Right lobe of liver (tissue), 6 donors: ENCODE measurements around the gene SYNE2. TPM values are rescaled to one million over a fixed set of nuclear protein-coding genes. Genes with fewer than 3 reads are reported as not detected.

Experiments used
- ATAC-seq, 4 donors: fragments of 200-7000 bp; cut with Tn5 transposase; one replicate each; pipeline ENCODE4 v1.9.1; 2020; ENCODE audit warnings: mild to moderate bottlenecking in 4 of 4, moderate library complexity in 4 of 4
- DNase-seq, 3 donors: peaks; one replicate each; pipeline ENCODE4 v3.0.0-alpha.2; 2020
- H3K27ac ChIP-seq, 3 donors: fragments of 200-600 bp; one replicate each; pipeline ENCODE4 v1.8.0; 2022
- H3K27me3 ChIP-seq, 2 donors: fragments of 200-600 bp; one replicate each; pipeline ENCODE4 v1.8.0; 2022
- H3K36me3 ChIP-seq, 4 donors: fragments of 200-600 bp; sonication (generic) in 1 of 4; one replicate each; pipeline versions ENCODE4 v1.5.1 to v1.8.0; 2017 to 2022; ENCODE audit warnings: control low read depth in 1 of 4
- H3K4me1 ChIP-seq, 4 donors: fragments of 200-600 bp; sonication (generic) in 1 of 4; one replicate each; pipeline versions ENCODE4 v1.5.1 to v1.8.0; 2017 to 2022; ENCODE audit warnings: control low read depth in 1 of 4
- H3K4me3 ChIP-seq, 3 donors: fragments of 200-600 bp; one replicate each; pipeline ENCODE4 v1.8.0; 2022
- H3K9me3 ChIP-seq, 4 donors: fragments of 200-600 bp; sonication (generic) in 1 of 4; one replicate each; pipeline versions ENCODE4 v1.5.1 to v1.8.0; 2017 to 2022; ENCODE audit warnings: control low read depth in 1 of 4
- POLR2A ChIP-seq: fragments of 450-650 bp; IDR thresholded peaks from one replicate; pipeline ENCODE4 v1.6.1; 2017; ENCODE audit warnings: antibody characterized with exemption, mild to moderate bottlenecking
- WGBS: methylation state at CpG from one replicate; pipeline ENCODE4 v1.1.6; 2018; ENCODE audit warnings: low coverage, low lambda C conversion rate; ENCODE audit not compliant: insufficient coverage; ENCODE audit errors: missing lambda C conversion rate; 5-methylcytosine and 5-hydroxymethylcytosine counted together
- intact Hi-C, 2 donors: fragments of 100-400 bp; cut with DNase I; formaldehyde crosslinking; loops; one replicate each; pipeline versions ENCODE4 v1.11.2 to v1.14.1; 2022
- total RNA-seq, 6 experiments: library from RNA; depleted of rRNA in 2 of 6; stranded (reverse); fragments of >200 nt in 2 of 6; fragmentation: NEBNext Ultra II Directional in 3 of 6; extraction: Animal tissue kit (Norgen Biotek cat#: 25700) in 3 of 6; gene quantifications; one replicate each; pipeline versions ENCODE4 v1.1.0 to v1.2.4, GENCODE V29; 2016 to 2023
- TF ChIP-seq, protein P1 (sequence below), 4 donors: fragments of 200-600 bp in 3 of 4; fragments of 450-650 bp in 1 of 4; IDR thresholded peaks; one replicate each; pipeline versions ENCODE4 v1.5.1 to v1.8.0; 2016 to 2022; ENCODE audit warnings: antibody characterized with exemption in 4 of 4, mild to moderate bottlenecking in 2 of 4
- donor health status: DM: no; HTN: yes; CAD: no.
- donor health status: DM: no; HTN: no; CAD: no.
- donor health status: DM: no; HTN: no; CAD: no.
- donor health status: DM: no; HTN: yes; CAD: no.
- donor health status: DM: no; HTN: yes; CAD: no.

The SYNE2 gene
- total RNA-seq, 6 experiments from 2014 or later: 34.6 to 118 (median 47.8) TPM

DNA sequence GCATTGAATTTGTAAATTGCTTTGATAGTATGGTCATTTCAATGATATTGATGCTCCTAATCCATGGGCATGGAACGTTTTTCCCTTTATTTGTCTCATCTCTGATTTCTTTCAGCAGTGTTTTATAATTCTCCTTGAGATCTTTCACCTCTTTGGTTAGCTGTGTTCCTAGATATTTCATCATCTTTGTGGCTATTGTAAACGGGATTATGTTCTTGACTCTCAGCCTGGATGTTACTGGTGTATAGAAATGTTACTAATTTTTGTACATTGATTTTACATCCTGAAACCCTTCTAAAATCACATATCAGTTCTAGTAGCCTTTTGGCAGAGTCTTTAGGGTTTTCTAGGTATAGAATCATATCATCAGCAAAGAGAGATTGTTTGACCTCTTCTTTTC is 52.6 kb downstream of the SYNE2 start:
- Histone ChIP-seq H3K9me3 (no peaks in the 10 kb centered on the region), H3K4me1 (peaks cover 0 to 6% (median 3%) of the 10 kb centered on the region in 4 donors), H3K4me3 (no peak overlapping the region), H3K27me3 (no peaks in the 10 kb centered on the region), H3K27ac (no peak overlapping the region), H3K36me3 (no peaks in the 10 kb centered on the region)
- intact Hi-C loops: no loop called here
- WGBS: 61% methylated on average over 2 of the region's 2 CpGs
- DNase-seq (no peak), ATAC-seq (no peak)
- no peak for TF ChIP-seq POLR2A
- TF ChIP-seq, protein P1, sequence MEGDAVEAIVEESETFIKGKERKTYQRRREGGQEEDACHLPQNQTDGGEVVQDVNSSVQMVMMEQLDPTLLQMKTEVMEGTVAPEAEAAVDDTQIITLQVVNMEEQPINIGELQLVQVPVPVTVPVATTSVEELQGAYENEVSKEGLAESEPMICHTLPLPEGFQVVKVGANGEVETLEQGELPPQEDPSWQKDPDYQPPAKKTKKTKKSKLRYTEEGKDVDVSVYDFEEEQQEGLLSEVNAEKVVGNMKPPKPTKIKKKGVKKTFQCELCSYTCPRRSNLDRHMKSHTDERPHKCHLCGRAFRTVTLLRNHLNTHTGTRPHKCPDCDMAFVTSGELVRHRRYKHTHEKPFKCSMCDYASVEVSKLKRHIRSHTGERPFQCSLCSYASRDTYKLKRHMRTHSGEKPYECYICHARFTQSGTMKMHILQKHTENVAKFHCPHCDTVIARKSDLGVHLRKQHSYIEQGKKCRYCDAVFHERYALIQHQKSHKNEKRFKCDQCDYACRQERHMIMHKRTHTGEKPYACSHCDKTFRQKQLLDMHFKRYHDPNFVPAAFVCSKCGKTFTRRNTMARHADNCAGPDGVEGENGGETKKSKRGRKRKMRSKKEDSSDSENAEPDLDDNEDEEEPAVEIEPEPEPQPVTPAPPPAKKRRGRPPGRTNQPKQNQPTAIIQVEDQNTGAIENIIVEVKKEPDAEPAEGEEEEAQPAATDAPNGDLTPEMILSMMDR (IDR thresholded peaks at IDR 0.05): no peak

DNA sequence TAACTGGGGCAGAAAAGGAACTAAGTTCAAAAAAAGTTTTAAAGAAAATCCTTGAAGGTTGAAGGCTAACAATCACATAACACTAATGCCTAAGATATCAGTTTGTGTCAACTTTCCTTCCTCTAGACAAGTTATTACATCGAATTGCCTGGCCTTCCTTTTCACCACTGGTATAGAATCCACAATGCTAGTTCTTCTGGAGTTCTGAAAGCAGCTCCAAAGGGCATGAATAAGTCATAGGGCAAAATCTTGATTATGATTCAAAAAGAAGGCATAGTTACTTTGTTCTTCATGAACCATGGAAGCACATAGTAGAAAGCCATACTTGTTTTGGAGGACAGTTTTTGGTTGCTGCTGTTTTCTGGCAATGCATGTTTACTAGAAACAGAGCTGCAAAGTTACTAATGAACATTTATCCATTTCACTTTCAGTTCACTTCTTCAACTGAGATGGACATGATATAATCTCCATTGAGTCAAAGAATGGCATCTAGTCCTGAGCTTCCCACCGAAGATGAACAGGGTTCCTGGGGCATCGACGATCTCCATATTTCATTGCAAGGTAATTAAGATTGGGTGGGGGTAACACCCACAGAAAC is 56.0 kb downstream of the SYNE2 start:
- intact Hi-C loops: no loop called here
- no peak for TF ChIP-seq POLR2A
- TF ChIP-seq, protein P1 (IDR thresholded peaks at IDR 0.05): no peak
- 67% methylated on average over 4 of the region's 4 CpGs for WGBS
- ATAC-seq: peak; percentile 16 to 57 (median 40)
- H3K4me3 ChIP-seq: no peak overlapping the region
- H3K27ac ChIP-seq: no peak overlapping the region
- H3K4me1 ChIP-seq: peaks cover 0 to 6% (median 3%) of the 10 kb centered on the region in 4 donors
- H3K9me3 ChIP-seq: no peaks in the 10 kb centered on the region
- no peaks in the 10 kb centered on the region for H3K27me3 ChIP-seq
- no peak for DNase-seq
- H3K36me3 ChIP-seq: no peaks in the 10 kb centered on the region

DNA sequence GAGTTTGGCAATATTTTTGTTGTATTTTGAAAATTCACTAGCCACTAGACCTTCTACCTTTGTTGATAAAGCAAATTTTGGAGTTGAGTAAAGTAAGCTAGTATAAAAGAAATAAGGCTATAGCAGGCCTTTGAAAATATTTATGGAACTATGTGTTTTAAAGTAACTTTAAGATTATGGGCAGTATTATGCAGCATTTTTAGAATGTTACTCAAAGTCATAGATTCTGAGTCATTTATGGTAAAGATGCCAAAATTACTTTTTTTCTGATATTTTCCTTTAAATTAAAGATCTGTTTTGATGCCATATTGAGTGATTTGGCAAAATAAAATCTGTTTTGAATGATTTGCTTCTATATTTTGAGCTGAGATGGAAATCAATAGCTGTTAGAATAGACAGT is 57.2 kb downstream of the SYNE2 start:
- H3K4me3 ChIP-seq: no peak overlapping the region
- intact Hi-C loops: no loop called here

DNA sequence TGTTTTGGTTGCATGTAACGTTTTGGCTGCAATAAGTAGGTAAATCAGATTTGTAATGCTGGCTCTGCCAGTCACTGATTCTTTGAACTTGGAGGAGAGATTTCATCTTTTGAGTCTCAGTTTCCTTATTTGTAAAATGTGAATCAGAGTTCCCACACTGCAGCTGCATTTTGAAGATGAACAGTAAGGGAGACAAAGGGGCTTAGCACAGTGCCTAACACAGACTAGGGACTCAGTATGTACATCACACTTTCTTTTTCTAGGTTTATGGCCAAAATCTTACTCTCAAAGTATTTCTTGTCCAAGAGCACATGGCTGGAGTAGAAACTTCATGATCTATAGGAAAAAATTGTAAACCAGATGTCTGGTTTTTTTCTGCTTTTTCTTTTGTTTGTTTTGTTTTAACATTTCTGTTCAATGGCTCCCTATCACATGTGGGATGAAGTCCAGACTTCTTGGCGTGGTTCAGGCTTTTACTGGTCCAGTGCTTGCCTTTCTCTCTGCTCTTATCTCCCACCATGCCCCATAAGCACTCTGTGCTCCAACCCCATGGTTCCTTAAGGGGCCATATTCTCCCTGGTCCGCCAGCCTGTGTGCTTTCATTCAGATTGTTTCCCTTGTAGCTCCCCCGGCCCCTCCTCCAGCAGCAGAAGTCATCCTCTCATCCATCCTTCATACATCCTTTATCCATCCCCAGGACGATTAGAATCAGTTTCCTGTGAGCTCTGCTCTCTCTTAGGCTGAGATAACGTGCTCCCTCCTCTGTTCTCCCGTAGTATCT is 58.0 kb downstream of the SYNE2 start:
- TF ChIP-seq POLR2A: no peak
- TF ChIP-seq, protein P1 (IDR thresholded peaks at IDR 0.05): no peak
- intact Hi-C loops: no loop called here
- Histone ChIP-seq H3K4me3 (no peak overlapping the region), H3K4me1 (peaks cover 0 to 6% (median 3%) of the 10 kb centered on the region in 4 donors), H3K27me3 (no peaks in the 10 kb centered on the region), H3K27ac (no peak overlapping the region), H3K9me3 (no peaks in the 10 kb centered on the region), H3K36me3 (no peaks in the 10 kb centered on the region)
- DNase-seq (no peak), ATAC-seq (no peak)
- 73% methylated on average over 7 of the region's 7 CpGs for WGBS

More for the DNA sequence above, 57.2 kb downstream of the SYNE2 start:
- no peak for ATAC-seq
- Histone ChIP-seq H3K4me1 (peaks cover 0 to 6% (median 3%) of the 10 kb centered on the region in 4 donors), H3K9me3 (no peaks in the 10 kb centered on the region), H3K27me3 (no peaks in the 10 kb centered on the region), H3K27ac (no peak overlapping the region), H3K36me3 (no peaks in the 10 kb centered on the region)
- no peak for DNase-seq
- TF ChIP-seq, protein P1 (IDR thresholded peaks at IDR 0.05): no peak
- TF ChIP-seq POLR2A: no peak
